ENCODE measurements around the gene KIAA1958. TPM values are rescaled to one million over a fixed set of nuclear protein-coding genes. Genes with fewer than 3 reads are reported as not detected.

Gene KIAA1958
- total and polyA plus RNA-seq, 2 experiments from 2014 or later = 9.4 to 41.7 TPM

DNA sequence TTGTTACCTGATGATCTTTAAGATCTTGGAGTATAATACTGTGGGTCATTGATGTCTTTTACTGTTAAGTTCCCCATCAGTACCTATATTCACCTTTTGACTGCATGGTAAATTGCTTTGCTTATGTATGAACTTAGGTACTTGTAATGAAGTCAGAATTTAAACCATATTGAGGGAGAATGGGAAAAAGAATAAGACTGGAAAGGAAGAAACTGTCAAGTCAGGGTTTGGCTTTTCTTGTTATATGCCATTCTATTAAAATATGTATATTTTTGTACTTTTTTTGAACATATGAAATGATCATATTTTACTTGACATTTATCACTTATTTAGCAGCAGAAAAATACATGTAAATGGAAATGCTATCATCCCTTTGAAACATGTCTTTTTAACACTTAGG is 58.6 kb downstream of the KIAA1958 start:
- Histone ChIP-seq H3K27ac (ENCODE audit: low read depth) (no peak overlapping the region), H3K27me3 (ENCODE audit: insufficient read depth) (no peaks in the 10 kb centered on the region), H2AFZ (no peak overlapping the region), H4K20me1 (replicated peaks; ENCODE audit: insufficient read depth) (no peaks in the 10 kb centered on the region; the same call in 1 of the 2 replicates), H3F3A (replicated peaks; ENCODE audit: low read depth) (no peaks in the 10 kb centered on the region), H3K36me3 (ENCODE audit: insufficient read depth) (no peaks in the 10 kb centered on the region), H3K9me2 (ENCODE audit: insufficient read depth) (no peaks in the 10 kb centered on the region), H3K4me3 (no peak overlapping the region), H3K4me1 (ENCODE audit: insufficient read depth) (peaks cover 43% of the 10 kb centered on the region), H3K79me2 (replicated peaks; ENCODE audit: insufficient read depth) (peaks cover 79% of the 10 kb centered on the region), H3K4me2 (no peak overlapping the region)
- ATAC-seq = no peak
- no peak for DNase-seq (ENCODE audit: low spot score)
- Mint-ChIP-seq H3K36me3 (ENCODE audit: low read depth) (peaks cover 21% of the 10 kb centered on the region; the same call in 2 of the 3 replicates), H3K9me3 (peaks cover 19% of the 10 kb centered on the region), H3K27ac (no peak overlapping the region), H3K27me3 (ENCODE audit: insufficient read depth, low read depth, poor library complexity) (peaks cover 10% of the 10 kb centered on the region), H3K4me1 (peaks cover 61% of the 10 kb centered on the region), H3K4me3 (no peak overlapping the region)
- no peak for TF ChIP-seq POLR2AphosphoS5 (IDR thresholded peaks at IDR 0.05; ENCODE audit: low read depth)
- no peak for TF ChIP-seq EZH2 (IDR thresholded peaks at IDR 0.05; ENCODE audit: low read depth, unreplicated experiment)

DNA sequence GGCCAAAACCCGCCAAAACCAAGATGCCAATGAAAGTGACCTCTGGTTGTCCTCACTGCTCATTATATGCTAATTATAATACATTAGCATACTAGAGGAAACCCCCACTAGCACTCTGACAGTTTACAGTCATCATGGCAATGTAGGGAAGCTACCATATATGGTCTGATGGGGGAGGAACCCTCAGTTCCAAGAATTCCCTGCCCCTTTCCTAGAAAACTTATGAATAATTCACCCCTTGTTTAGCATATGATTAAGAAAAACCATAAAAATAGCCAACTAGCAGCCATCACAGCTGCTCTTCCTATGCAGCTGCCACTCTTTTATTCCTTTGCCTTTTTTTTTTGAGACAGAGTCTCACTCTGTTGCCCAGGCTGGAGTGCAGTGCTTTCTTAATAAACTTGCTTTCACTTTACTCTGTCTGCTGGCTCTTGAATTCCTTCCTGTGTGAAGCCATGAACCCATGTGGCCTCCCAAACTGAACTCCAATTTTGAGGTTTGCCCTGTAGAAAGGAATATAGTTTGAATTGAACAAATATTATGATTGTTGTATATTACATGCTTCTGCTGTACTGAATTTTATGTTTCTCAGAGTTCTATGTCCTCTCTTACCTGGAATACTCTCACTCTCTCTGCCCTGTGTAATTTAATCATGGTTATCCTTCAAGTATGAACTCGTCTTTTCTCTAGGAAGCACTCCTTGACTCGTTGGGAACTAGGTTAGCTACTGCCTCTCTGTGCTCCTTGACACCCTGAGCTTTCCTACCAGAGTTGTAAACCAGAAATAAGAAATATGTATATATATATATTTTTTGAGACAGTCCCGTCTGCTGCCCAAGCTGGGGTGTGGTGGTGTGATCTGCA is 59.8 kb downstream of the KIAA1958 start:
- Histone ChIP-seq H4K20me1 (replicated peaks; ENCODE audit: insufficient read depth) (no peaks in the 10 kb centered on the region; the same call in 1 of the 2 replicates), H3K4me1 (ENCODE audit: insufficient read depth) (peaks cover 53% of the 10 kb centered on the region), H3K27ac (ENCODE audit: low read depth) (peak overlapping the region; percentile 86), H3K79me2 (replicated peaks; ENCODE audit: insufficient read depth) (peaks cover 79% of the 10 kb centered on the region), H3K27me3 (ENCODE audit: insufficient read depth) (no peaks in the 10 kb centered on the region), H3K4me3 (no peak overlapping the region), H2AFZ (no peak overlapping the region), H3K4me2 (no peak overlapping the region), H3F3A (replicated peaks; ENCODE audit: low read depth) (no peaks in the 10 kb centered on the region), H3K36me3 (ENCODE audit: insufficient read depth) (no peaks in the 10 kb centered on the region), H3K9me2 (ENCODE audit: insufficient read depth) (no peaks in the 10 kb centered on the region)
- TF ChIP-seq, protein P1, sequence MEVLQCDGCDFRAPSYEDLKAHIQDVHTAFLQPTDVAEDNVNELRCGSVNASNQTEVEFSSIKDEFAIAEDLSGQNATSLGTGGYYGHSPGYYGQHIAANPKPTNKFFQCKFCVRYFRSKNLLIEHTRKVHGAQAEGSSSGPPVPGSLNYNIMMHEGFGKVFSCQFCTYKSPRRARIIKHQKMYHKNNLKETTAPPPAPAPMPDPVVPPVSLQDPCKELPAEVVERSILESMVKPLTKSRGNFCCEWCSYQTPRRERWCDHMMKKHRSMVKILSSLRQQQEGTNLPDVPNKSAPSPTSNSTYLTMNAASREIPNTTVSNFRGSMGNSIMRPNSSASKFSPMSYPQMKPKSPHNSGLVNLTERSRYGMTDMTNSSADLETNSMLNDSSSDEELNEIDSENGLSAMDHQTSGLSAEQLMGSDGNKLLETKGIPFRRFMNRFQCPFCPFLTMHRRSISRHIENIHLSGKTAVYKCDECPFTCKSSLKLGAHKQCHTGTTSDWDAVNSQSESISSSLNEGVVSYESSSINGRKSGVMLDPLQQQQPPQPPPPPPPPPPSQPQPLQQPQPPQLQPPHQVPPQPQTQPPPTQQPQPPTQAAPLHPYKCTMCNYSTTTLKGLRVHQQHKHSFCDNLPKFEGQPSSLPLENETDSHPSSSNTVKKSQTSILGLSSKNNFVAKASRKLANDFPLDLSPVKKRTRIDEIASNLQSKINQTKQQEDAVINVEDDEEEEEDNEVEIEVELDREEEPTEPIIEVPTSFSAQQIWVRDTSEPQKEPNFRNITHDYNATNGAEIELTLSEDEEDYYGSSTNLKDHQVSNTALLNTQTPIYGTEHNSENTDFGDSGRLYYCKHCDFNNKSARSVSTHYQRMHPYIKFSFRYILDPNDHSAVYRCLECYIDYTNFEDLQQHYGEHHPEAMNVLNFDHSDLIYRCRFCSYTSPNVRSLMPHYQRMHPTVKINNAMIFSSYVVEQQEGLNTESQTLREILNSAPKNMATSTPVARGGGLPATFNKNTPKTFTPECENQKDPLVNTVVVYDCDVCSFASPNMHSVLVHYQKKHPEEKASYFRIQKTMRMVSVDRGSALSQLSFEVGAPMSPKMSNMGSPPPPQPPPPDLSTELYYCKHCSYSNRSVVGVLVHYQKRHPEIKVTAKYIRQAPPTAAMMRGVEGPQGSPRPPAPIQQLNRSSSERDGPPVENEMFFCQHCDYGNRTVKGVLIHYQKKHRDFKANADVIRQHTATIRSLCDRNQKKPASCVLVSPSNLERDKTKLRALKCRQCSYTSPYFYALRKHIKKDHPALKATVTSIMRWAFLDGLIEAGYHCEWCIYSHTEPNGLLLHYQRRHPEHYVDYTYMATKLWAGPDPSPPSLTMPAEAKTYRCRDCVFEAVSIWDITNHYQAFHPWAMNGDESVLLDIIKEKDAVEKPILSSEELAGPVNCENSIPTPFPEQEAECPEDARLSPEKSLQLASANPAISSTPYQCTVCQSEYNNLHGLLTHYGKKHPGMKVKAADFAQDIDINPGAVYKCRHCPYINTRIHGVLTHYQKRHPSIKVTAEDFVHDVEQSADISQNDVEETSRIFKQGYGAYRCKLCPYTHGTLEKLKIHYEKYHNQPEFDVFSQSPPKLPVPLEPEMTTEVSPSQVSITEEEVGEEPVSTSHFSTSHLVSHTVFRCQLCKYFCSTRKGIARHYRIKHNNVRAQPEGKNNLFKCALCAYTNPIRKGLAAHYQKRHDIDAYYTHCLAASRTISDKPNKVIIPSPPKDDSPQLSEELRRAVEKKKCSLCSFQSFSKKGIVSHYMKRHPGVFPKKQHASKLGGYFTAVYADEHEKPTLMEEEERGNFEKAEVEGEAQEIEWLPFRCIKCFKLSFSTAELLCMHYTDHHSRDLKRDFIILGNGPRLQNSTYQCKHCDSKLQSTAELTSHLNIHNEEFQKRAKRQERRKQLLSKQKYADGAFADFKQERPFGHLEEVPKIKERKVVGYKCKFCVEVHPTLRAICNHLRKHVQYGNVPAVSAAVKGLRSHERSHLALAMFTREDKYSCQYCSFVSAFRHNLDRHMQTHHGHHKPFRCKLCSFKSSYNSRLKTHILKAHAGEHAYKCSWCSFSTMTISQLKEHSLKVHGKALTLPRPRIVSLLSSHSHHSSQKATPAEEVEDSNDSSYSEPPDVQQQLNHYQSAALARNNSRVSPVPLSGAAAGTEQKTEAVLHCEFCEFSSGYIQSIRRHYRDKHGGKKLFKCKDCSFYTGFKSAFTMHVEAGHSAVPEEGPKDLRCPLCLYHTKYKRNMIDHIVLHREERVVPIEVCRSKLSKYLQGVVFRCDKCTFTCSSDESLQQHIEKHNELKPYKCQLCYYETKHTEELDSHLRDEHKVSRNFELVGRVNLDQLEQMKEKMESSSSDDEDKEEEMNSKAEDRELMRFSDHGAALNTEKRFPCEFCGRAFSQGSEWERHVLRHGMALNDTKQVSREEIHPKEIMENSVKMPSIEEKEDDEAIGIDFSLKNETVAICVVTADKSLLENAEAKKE (CRISPR knock-in tag; IDR thresholded peaks at IDR 0.05) = no peak
- TF ChIP-seq EZH2 (IDR thresholded peaks at IDR 0.05; ENCODE audit: low read depth, unreplicated experiment) (no peak), STAT1 (IDR thresholded peaks at IDR 0.05; ENCODE audit: unreplicated experiment) (no peak), EZH2phosphoT487 (IDR thresholded peaks at IDR 0.05; ENCODE audit: unreplicated experiment) (no peak), CREB1 (CRISPR knock-in tag; IDR thresholded peaks at IDR 0.05; ENCODE audit: low read depth) (no peak)
- TF ChIP-seq, protein P2, sequence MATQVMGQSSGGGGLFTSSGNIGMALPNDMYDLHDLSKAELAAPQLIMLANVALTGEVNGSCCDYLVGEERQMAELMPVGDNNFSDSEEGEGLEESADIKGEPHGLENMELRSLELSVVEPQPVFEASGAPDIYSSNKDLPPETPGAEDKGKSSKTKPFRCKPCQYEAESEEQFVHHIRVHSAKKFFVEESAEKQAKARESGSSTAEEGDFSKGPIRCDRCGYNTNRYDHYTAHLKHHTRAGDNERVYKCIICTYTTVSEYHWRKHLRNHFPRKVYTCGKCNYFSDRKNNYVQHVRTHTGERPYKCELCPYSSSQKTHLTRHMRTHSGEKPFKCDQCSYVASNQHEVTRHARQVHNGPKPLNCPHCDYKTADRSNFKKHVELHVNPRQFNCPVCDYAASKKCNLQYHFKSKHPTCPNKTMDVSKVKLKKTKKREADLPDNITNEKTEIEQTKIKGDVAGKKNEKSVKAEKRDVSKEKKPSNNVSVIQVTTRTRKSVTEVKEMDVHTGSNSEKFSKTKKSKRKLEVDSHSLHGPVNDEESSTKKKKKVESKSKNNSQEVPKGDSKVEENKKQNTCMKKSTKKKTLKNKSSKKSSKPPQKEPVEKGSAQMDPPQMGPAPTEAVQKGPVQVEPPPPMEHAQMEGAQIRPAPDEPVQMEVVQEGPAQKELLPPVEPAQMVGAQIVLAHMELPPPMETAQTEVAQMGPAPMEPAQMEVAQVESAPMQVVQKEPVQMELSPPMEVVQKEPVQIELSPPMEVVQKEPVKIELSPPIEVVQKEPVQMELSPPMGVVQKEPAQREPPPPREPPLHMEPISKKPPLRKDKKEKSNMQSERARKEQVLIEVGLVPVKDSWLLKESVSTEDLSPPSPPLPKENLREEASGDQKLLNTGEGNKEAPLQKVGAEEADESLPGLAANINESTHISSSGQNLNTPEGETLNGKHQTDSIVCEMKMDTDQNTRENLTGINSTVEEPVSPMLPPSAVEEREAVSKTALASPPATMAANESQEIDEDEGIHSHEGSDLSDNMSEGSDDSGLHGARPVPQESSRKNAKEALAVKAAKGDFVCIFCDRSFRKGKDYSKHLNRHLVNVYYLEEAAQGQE (IDR thresholded peaks at IDR 0.05; ENCODE audit: unreplicated experiment) = no peak
- Mint-ChIP-seq H3K4me3 (no peak overlapping the region), H3K27ac (peak overlapping the region; percentile 70), H3K36me3 (ENCODE audit: low read depth) (peaks cover 21% of the 10 kb centered on the region; the same call in 2 of the 3 replicates), H3K27me3 (ENCODE audit: insufficient read depth, low read depth, poor library complexity) (peaks cover 10% of the 10 kb centered on the region), H3K4me1 (peaks cover 71% of the 10 kb centered on the region), H3K9me3 (peaks cover 19% of the 10 kb centered on the region)
- ATAC-seq = no peak; the same call in 2 of the 3 replicates
- peak; percentile 52 for DNase-seq (ENCODE audit: low spot score)
